Measurements from ENCODE around the gene AJM1.
A peak's percentile ranks its signal among the peaks of the same experiment; 100 is the strongest.
"Not testable (repeated sequence)": the region's sequence is repeated elsewhere in the genome, so short reads cannot be mapped to it uniquely, and the experiment has no call there.

AJM1 gene

GRCh38 chr9:136795000-136795348 is 47.3 kb upstream of the AJM1 start:
- Histone ChIP-seq H3K9me3 (replicated peaks in 1 of 2; ENCODE audit: control insufficient read depth in 2 of 2, insufficient read depth in 1 of 2, low read depth in 1 of 2, low read length in 2 of 2) (no peaks in the 10 kb centered on the region), H3K4me2 (ENCODE audit: insufficient read depth, low read length, poor library complexity, severe bottlenecking) (no peak overlapping the region), H4K8ac (ENCODE audit: low read depth, low read length) (no peak overlapping the region), H2BK12ac (ENCODE audit: low read length) (no peak overlapping the region), H3K27ac (replicated peaks; ENCODE audit: low read length) (no peak overlapping the region), H3K14ac (ENCODE audit: low read length) (no peak overlapping the region), H3K27me3 (ENCODE audit: control insufficient read depth in 3 of 3, insufficient read depth in 3 of 3, low read depth in 1 of 3, low read length in 3 of 3) (peaks cover 0 to 12% (median 5%) of the 10 kb centered on the region in 3 experiments), H3K36me3 (replicated peaks in 1 of 2; ENCODE audit: control insufficient read depth in 2 of 2, insufficient read depth in 2 of 2, low read length in 2 of 2) (peaks cover 4 to 14% of the 10 kb centered on the region in 2 donors), H2BK5ac (ENCODE audit: low read length) (no peak overlapping the region), H3K4me3 (ENCODE audit: low read length in 2 of 2) (no peak overlapping the region), H3K18ac (ENCODE audit: low read length) (no peak overlapping the region), H4K91ac (ENCODE audit: low read depth, low read length, poor library complexity) (no peak overlapping the region), H2AK5ac (ENCODE audit: low read depth, low read length) (no peak overlapping the region), H3K79me1 (ENCODE audit: low read depth, low read length) (no peaks in the 10 kb centered on the region), H2BK120ac (ENCODE audit: low read depth, low read length) (no peak overlapping the region), H2BK15ac (ENCODE audit: low read length) (no peak overlapping the region), H2AFZ (ENCODE audit: low read length) (no peak overlapping the region), H3K4ac (ENCODE audit: low read length) (no peak overlapping the region), H3K9ac (ENCODE audit: low read depth, low read length, poor library complexity) (no peak overlapping the region), H3K23ac (ENCODE audit: low read depth, low read length, poor library complexity) (no peak overlapping the region), H3K4me1 (ENCODE audit: control insufficient read depth in 2 of 2, insufficient read depth in 1 of 2, low read depth in 1 of 2, low read length in 2 of 2) (peaks cover 20 to 31% of the 10 kb centered on the region in 2 donors)
- WGBS, 2 donors (ENCODE audit: extremely low coverage in 2 of 2, insufficient read length in 2 of 2, insufficient replicate concordance in 1 of 2) = no CpG with 5 or more reads among the region's 6 CpGs
- no peak for DNase-seq (ENCODE audit: low spot score)

GRCh38 chr9:136796238-136796774 is 46.0 kb upstream of the AJM1 start, which contains the start of gene CCDC183:
CCDC183 (plus strand) TSS chr9:136796338; CDS start chr9:136796398, 60 bp downstream.
- no peak within 1 kb of the TSS for H3K4ac ChIP-seq (ENCODE audit: low read length)
- H3K27ac ChIP-seq (replicated peaks; ENCODE audit: low read length) = peak within 1 kb of the TSS; percentile 68
- H3K36me3 ChIP-seq (replicated peaks in 1 of 2; ENCODE audit: control insufficient read depth in 2 of 2, insufficient read depth in 2 of 2, low read length in 2 of 2) = peaks cover 4 to 14% of the 10 kb centered on the region in 2 donors
- peak within 1 kb of the TSS; percentile 17 for H3K14ac ChIP-seq (ENCODE audit: low read length)
- H2BK5ac ChIP-seq (ENCODE audit: low read length) = peak within 1 kb of the TSS; percentile 4
- no peak within 1 kb of the TSS for H3K4me3 ChIP-seq (ENCODE audit: low read length in 2 of 2)
- H2BK15ac ChIP-seq (ENCODE audit: low read length) = no peak within 1 kb of the TSS
- no peak within 1 kb of the TSS for H3K4me2 ChIP-seq (ENCODE audit: insufficient read depth, low read length, poor library complexity, severe bottlenecking)
- peak within 1 kb of the TSS; percentile 88 for H3K18ac ChIP-seq (ENCODE audit: low read length)
- no peak within 1 kb of the TSS for H4K91ac ChIP-seq (ENCODE audit: low read depth, low read length, poor library complexity)
- peaks cover 0 to 14% (median 5%) of the 10 kb centered on the region in 3 experiments for H3K27me3 ChIP-seq (ENCODE audit: control insufficient read depth in 3 of 3, insufficient read depth in 3 of 3, low read depth in 1 of 3, low read length in 3 of 3)
- peaks cover 23 to 32% of the 10 kb centered on the region in 2 donors for H3K4me1 ChIP-seq (ENCODE audit: control insufficient read depth in 2 of 2, insufficient read depth in 1 of 2, low read depth in 1 of 2, low read length in 2 of 2)
- no CpG with 5 or more reads among the region's 5 CpGs for WGBS, 2 donors (ENCODE audit: extremely low coverage in 2 of 2, insufficient read length in 2 of 2, insufficient replicate concordance in 1 of 2)
- H2BK120ac ChIP-seq (ENCODE audit: low read depth, low read length) = peak within 1 kb of the TSS; percentile 44
- no peak within 1 kb of the TSS for H3K9ac ChIP-seq (ENCODE audit: low read depth, low read length, poor library complexity)
- no peak within 1 kb of the TSS for H2AFZ ChIP-seq (ENCODE audit: low read length)
- no peak within 1 kb of the TSS for H2BK12ac ChIP-seq (ENCODE audit: low read length)
- H3K79me1 ChIP-seq (ENCODE audit: low read depth, low read length) = no peaks in the 10 kb centered on the region
- DNase-seq (ENCODE audit: low spot score) = no peak
- peak within 1 kb of the TSS; percentile 71 for H2AK5ac ChIP-seq (ENCODE audit: low read depth, low read length)
- peak within 1 kb of the TSS; percentile 67 for H3K23ac ChIP-seq (ENCODE audit: low read depth, low read length, poor library complexity)
- H4K8ac ChIP-seq (ENCODE audit: low read depth, low read length) = no peak within 1 kb of the TSS
- no peaks in the 10 kb centered on the region for H3K9me3 ChIP-seq (replicated peaks in 1 of 2; ENCODE audit: control insufficient read depth in 2 of 2, insufficient read depth in 1 of 2, low read depth in 1 of 2, low read length in 2 of 2)

GRCh38 chr9:136796775-136797347 is 45.4 kb upstream of the AJM1 start:
- not testable (repeated sequence) for H3K4ac ChIP-seq (ENCODE audit: low read length); H2BK5ac ChIP-seq (ENCODE audit: low read length); H3K4me2 ChIP-seq (ENCODE audit: insufficient read depth, low read length, poor library complexity, severe bottlenecking); H3K4me3 ChIP-seq (ENCODE audit: low read length in 2 of 2); H2BK12ac ChIP-seq (ENCODE audit: low read length); H3K18ac ChIP-seq (ENCODE audit: low read length); H3K23ac ChIP-seq (ENCODE audit: low read depth, low read length, poor library complexity); H2BK120ac ChIP-seq (ENCODE audit: low read depth, low read length); H3K79me1 ChIP-seq (ENCODE audit: low read depth, low read length); H2AK5ac ChIP-seq (ENCODE audit: low read depth, low read length); H4K8ac ChIP-seq (ENCODE audit: low read depth, low read length); H3K9me3 ChIP-seq (replicated peaks in 1 of 2; ENCODE audit: control insufficient read depth in 2 of 2, insufficient read depth in 1 of 2, low read depth in 1 of 2, low read length in 2 of 2); H2AFZ ChIP-seq (ENCODE audit: low read length); DNase-seq (ENCODE audit: low spot score); H2BK15ac ChIP-seq (ENCODE audit: low read length); H4K91ac ChIP-seq (ENCODE audit: low read depth, low read length, poor library complexity); H3K9ac ChIP-seq (ENCODE audit: low read depth, low read length, poor library complexity)
- WGBS, 2 donors (ENCODE audit: extremely low coverage in 2 of 2, insufficient read length in 2 of 2, insufficient replicate concordance in 1 of 2) = no CpG with 5 or more reads among the region's 10 CpGs
- Histone ChIP-seq H3K36me3 (replicated peaks in 1 of 2; ENCODE audit: control insufficient read depth in 2 of 2, insufficient read depth in 2 of 2, low read length in 2 of 2) (peaks cover 4 to 14% of the 10 kb centered on the region in 2 donors), H3K14ac (ENCODE audit: low read length) (peak overlapping the region; percentile 17), H3K4me1 (ENCODE audit: control insufficient read depth in 2 of 2, insufficient read depth in 1 of 2, low read depth in 1 of 2, low read length in 2 of 2) (peaks cover 23 to 28% of the 10 kb centered on the region in 2 donors), H3K27ac (replicated peaks; ENCODE audit: low read length) (peak overlapping the region; percentile 68), H3K27me3 (ENCODE audit: control insufficient read depth in 3 of 3, insufficient read depth in 3 of 3, low read depth in 1 of 3, low read length in 3 of 3) (peaks cover 0 to 14% (median 5%) of the 10 kb centered on the region in 3 experiments)

- no peaks in the 10 kb centered on the region for H3K9me3 ChIP-seq (replicated peaks in 1 of 2; ENCODE audit: control insufficient read depth in 2 of 2, insufficient read depth in 1 of 2, low read depth in 1 of 2, low read length in 2 of 2)
- no peak overlapping the region for H3K4ac ChIP-seq (ENCODE audit: low read length)
- WGBS, 2 donors (ENCODE audit: extremely low coverage in 2 of 2, insufficient read length in 2 of 2, insufficient replicate concordance in 1 of 2) = no CpG with 5 or more reads among the region's 6 CpGs
- peak overlapping the region; percentile 89 for H3K14ac ChIP-seq (ENCODE audit: low read length)
- no peak overlapping the region for H2AFZ ChIP-seq (ENCODE audit: low read length)
- H3K36me3 ChIP-seq (replicated peaks in 1 of 2; ENCODE audit: control insufficient read depth in 2 of 2, insufficient read depth in 2 of 2, low read length in 2 of 2) = peaks cover 0 to 2% of the 10 kb centered on the region in 2 donors
- H3K4me1 ChIP-seq (ENCODE audit: control insufficient read depth in 2 of 2, insufficient read depth in 1 of 2, low read depth in 1 of 2, low read length in 2 of 2) = peaks cover 20 to 28% of the 10 kb centered on the region in 2 donors
- H3K27ac ChIP-seq (replicated peaks; ENCODE audit: low read length) = no peak overlapping the region
- no peak overlapping the region for H4K8ac ChIP-seq (ENCODE audit: low read depth, low read length)
- no peak overlapping the region for H4K91ac ChIP-seq (ENCODE audit: low read depth, low read length, poor library complexity)
- H2BK12ac ChIP-seq (ENCODE audit: low read length) = no peak overlapping the region
- no peak overlapping the region for H3K4me2 ChIP-seq (ENCODE audit: insufficient read depth, low read length, poor library complexity, severe bottlenecking)
- no peak for DNase-seq (ENCODE audit: low spot score)
- no peak overlapping the region for H2BK15ac ChIP-seq (ENCODE audit: low read length)
- H3K18ac ChIP-seq (ENCODE audit: low read length) = peak overlapping the region; percentile 86
- H3K79me1 ChIP-seq (ENCODE audit: low read depth, low read length) = no peaks in the 10 kb centered on the region
- H2BK120ac ChIP-seq (ENCODE audit: low read depth, low read length) = no peak overlapping the region
- no peak overlapping the region for H3K4me3 ChIP-seq (ENCODE audit: low read length in 2 of 2)
- no peak overlapping the region for H3K23ac ChIP-seq (ENCODE audit: low read depth, low read length, poor library complexity)
- peaks cover 0 to 14% (median 5%) of the 10 kb centered on the region in 3 experiments for H3K27me3 ChIP-seq (ENCODE audit: control insufficient read depth in 3 of 3, insufficient read depth in 3 of 3, low read depth in 1 of 3, low read length in 3 of 3)
- peak overlapping the region; percentile 12 for H3K9ac ChIP-seq (ENCODE audit: low read depth, low read length, poor library complexity)
- peak overlapping the region; percentile 59 for H2AK5ac ChIP-seq (ENCODE audit: low read depth, low read length)
- no peak overlapping the region for H2BK5ac ChIP-seq (ENCODE audit: low read length)
Observed at GRCh38 chr9:136798708-136799078, 43.6 kb upstream of the AJM1 start.

All from neuronal stem cell (in vitro differentiated cells).